Activated gamma-delta T cell treated with anti-CD3 and anti-CD28 coated beads, Interleukin-2, amount 50 U/mL, for 16 hours (primary cell): ENCODE measurements around the gene PLCD1.
"Not testable (repeated sequence)": the region's sequence is repeated elsewhere in the genome, so short reads cannot be mapped to it uniquely, and the experiment has no call there.

ENCODE experiments used
- DNase-seq: peaks from one replicate; pipeline ENCODE4 v3.0.0-alpha.2; 2020; ENCODE audit warnings: low read depth

The PLCD1 gene

GRCh38 chr3:37986479-37987314, 42.7 kb downstream of the PLCD1 start:
- DNase-seq: no peak

- DNase-seq: no peak
These were observed 43.7 kb downstream of the PLCD1 start for GRCh38 chr3:37985637-37986320.

GRCh38 chr3:37984596-37984995, 44.8 kb downstream of the PLCD1 start:
- no peak for DNase-seq

GRCh38 chr3:37984051-37984450, 45.4 kb downstream of the PLCD1 start:
- DNase-seq: no peak

GRCh38 chr3:37982331-37982730, 47.1 kb downstream of the PLCD1 start:
- DNase-seq: no peak

- no peak for DNase-seq
These were observed 48.1 kb downstream of the PLCD1 start for GRCh38 chr3:37981348-37981664.

GRCh38 chr3:37980462-37981347, 48.7 kb downstream of the PLCD1 start:
- no peak for DNase-seq

- no peak for DNase-seq
These were observed 49.6 kb downstream of the PLCD1 start for GRCh38 chr3:37979541-37980461.

GRCh38 chr3:37974121-37975083, 55.0 kb downstream of the PLCD1 start:
- DNase-seq: peak; percentile 49

- DNase-seq: no peak
These were observed 56.0 kb downstream of the PLCD1 start for GRCh38 chr3:37973246-37974054.

- not testable (repeated sequence) for DNase-seq
These were observed 57.4 kb downstream of the PLCD1 start for GRCh38 chr3:37972056-37972455.

GRCh38 chr3:37971467-37971866, 58.0 kb downstream of the PLCD1 start:
- DNase-seq: no peak

GRCh38 chr3:37970802-37971201, 58.6 kb downstream of the PLCD1 start:
- DNase-seq: no peak

- no peak for DNase-seq
These were observed 59.8 kb downstream of the PLCD1 start for GRCh38 chr3:37969596-37970100.

GRCh38 chr3:37968813-37969595, 60.4 kb downstream of the PLCD1 start:
- no peak for DNase-seq

- DNase-seq: no peak
These were observed 61.2 kb downstream of the PLCD1 start for GRCh38 chr3:37968199-37968598.

- DNase-seq: peak; percentile 25
These were observed 62.1 kb downstream of the PLCD1 start for GRCh38 chr3:37967260-37967881.

GRCh38 chr3:37964716-37965115, 64.7 kb downstream of the PLCD1 start:
- DNase-seq: no peak
